Activated T-cell treated with anti-CD3 and anti-CD28 coated beads for 48 hours (primary cell): ENCODE data around the gene MTX3.

Experiments
- DNase-seq: peaks from one replicate; pipeline ENCODE4 v3.0.0-alpha.2; 2020; ENCODE audit warnings: low read depth

The MTX3 gene

GRCh38 chr5:79982136-79982535, 8.9 kb downstream of the MTX3 start:
- no peak for DNase-seq

- DNase-seq: no peak
Observed at GRCh38 chr5:79976759-79977515, 14.1 kb downstream of the MTX3 start.

- no peak for DNase-seq
Observed at GRCh38 chr5:79975422-79975821, 15.6 kb downstream of the MTX3 start.

- no peak for DNase-seq
Observed at GRCh38 chr5:79974886-79975285, 16.2 kb downstream of the MTX3 start.

- DNase-seq: no peak
Observed at GRCh38 chr5:79973996-79974395, 17.1 kb downstream of the MTX3 start.

GRCh38 chr5:79973511-79973910, 17.6 kb downstream of the MTX3 start:
- no peak for DNase-seq

- no peak for DNase-seq
Observed at GRCh38 chr5:79971156-79971555, 19.9 kb downstream of the MTX3 start.

GRCh38 chr5:79966448-79966847, 24.6 kb downstream of the MTX3 start:
- no peak for DNase-seq

GRCh38 chr5:79964136-79964535, 26.9 kb downstream of the MTX3 start:
- DNase-seq: no peak

- DNase-seq: no peak
Observed at GRCh38 chr5:79963261-79964061, 27.6 kb downstream of the MTX3 start.

GRCh38 chr5:79962575-79963222, 28.4 kb downstream of the MTX3 start:
- DNase-seq: peak; percentile 58

- no peak for DNase-seq
Observed at GRCh38 chr5:79961716-79962574, 29.1 kb downstream of the MTX3 start.

- DNase-seq: no peak
Observed at GRCh38 chr5:79959407-79959806, 31.7 kb downstream of the MTX3 start.

GRCh38 chr5:79955941-79956670, 35.0 kb downstream of the MTX3 start:
- no peak for DNase-seq

GRCh38 chr5:79955356-79955895, 35.6 kb downstream of the MTX3 start:
- DNase-seq: no peak

- no peak for DNase-seq
Observed at GRCh38 chr5:79954620-79955019, 36.4 kb downstream of the MTX3 start.

- no peak for DNase-seq
Observed at GRCh38 chr5:79947567-79947966, 43.5 kb downstream of the MTX3 start.

GRCh38 chr5:79938468-79938867, 52.6 kb downstream of the MTX3 start:
- peak; percentile 12 for DNase-seq

- no peak for DNase-seq
Observed at GRCh38 chr5:79936646-79937216, 54.3 kb downstream of the MTX3 start.

- DNase-seq: no peak
Observed at GRCh38 chr5:79936002-79936645, 54.9 kb downstream of the MTX3 start.
